RWPE1 (cell line): ENCODE results near the gene ITPKB.
A peak's percentile ranks its signal among the peaks of the same experiment; 100 is the strongest.

Source experiments
- CTCF ChIA-PET: fragments of 350-600 bp; sonication (Branson Sonifier 250); formaldehyde crosslinking; extraction: SDS; loops from one replicate; lab custom pipeline; 2021; lab: Yijun Ruan, JAX
- POLR2A ChIA-PET: fragments of 400-600 bp; formaldehyde crosslinking; extraction: SDS; loops from one replicate; lab custom pipeline; 2020; ENCODE audit warnings: antibody characterized with exemption; ENCODE audit not compliant: low non-redundant PET; lab: Yijun Ruan, JAX
- DNase-seq: peaks from one replicate; pipeline ENCODE4 v3.0.0; 2012; ENCODE audit warnings: low spot score
- H3K27ac ChIP-seq: fragments of 450-650 bp; 2 replicates; pipeline ENCODE4 v1.5.1; 2017
- TF ChIP-seq, protein P1 (sequence below): fragments of 450-650 bp; conservative IDR thresholded peaks from 2 replicates; pipeline ENCODE4 v1.5.1; 2017; ENCODE audit warnings: low read depth, mild to moderate bottlenecking

ITPKB gene

DNA sequence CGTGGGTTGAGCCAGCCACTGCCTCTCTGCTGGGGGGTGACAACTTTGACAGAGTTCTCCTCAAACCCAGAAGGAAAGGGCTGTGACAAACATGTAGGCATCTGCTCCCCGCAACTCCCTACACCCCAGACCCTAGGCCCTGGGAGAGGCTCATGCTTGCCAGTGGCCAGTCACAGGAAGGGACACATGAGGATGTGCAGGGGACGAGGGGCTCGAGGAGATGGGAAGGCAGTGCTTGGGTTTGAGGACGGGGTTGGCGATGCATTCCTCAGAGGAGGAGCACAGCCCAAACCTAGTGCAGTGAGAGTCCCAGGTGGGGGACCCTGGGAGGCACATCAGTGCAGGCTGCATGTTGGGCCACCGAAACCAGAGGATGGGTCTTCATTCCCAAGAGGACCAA is 128.4 kb downstream of the ITPKB start:
- ChIA-PET POLR2A (no interaction called here), CTCF (interaction anchor here (0.5 kb wide), 1 partner anchor 719 kb away, joined by 3 read pairs; no protein-coding TSS in a partner anchor)
- DNase-seq = no peak
- H3K27ac ChIP-seq = no peak overlapping the region
- TF ChIP-seq, protein P1, sequence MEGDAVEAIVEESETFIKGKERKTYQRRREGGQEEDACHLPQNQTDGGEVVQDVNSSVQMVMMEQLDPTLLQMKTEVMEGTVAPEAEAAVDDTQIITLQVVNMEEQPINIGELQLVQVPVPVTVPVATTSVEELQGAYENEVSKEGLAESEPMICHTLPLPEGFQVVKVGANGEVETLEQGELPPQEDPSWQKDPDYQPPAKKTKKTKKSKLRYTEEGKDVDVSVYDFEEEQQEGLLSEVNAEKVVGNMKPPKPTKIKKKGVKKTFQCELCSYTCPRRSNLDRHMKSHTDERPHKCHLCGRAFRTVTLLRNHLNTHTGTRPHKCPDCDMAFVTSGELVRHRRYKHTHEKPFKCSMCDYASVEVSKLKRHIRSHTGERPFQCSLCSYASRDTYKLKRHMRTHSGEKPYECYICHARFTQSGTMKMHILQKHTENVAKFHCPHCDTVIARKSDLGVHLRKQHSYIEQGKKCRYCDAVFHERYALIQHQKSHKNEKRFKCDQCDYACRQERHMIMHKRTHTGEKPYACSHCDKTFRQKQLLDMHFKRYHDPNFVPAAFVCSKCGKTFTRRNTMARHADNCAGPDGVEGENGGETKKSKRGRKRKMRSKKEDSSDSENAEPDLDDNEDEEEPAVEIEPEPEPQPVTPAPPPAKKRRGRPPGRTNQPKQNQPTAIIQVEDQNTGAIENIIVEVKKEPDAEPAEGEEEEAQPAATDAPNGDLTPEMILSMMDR = no peak

DNA sequence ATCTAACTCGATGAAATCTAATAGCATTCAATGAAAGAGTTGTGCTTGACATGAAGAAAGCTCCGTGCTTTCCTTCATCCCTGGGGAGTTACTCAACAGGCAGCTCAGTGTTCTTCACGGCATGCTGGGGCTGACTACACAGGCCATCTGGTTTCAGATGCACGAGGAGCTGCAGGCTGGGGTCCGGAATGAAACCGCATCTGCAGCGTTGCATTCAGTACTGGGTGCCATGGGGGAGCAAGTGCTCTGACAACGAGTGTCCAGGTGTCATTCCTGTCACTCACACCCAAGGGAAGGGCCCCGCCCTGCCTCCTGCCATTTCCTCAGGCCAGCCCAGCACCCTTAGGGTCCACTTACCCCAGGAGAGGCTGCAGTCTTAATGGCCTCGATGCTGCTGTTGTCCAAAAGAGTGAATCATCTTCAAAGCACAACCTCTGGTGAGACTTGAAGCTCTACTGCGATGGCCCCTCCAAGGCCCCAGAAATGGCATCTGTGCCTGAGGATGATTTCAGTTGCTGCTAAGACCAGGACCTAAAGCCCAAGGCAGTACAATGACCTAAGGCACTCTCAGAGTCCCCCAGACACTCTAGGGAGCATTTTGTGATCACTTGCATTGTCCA is 129.1 kb downstream of the ITPKB start:
- POLR2A ChIA-PET = no interaction called here

DNA sequence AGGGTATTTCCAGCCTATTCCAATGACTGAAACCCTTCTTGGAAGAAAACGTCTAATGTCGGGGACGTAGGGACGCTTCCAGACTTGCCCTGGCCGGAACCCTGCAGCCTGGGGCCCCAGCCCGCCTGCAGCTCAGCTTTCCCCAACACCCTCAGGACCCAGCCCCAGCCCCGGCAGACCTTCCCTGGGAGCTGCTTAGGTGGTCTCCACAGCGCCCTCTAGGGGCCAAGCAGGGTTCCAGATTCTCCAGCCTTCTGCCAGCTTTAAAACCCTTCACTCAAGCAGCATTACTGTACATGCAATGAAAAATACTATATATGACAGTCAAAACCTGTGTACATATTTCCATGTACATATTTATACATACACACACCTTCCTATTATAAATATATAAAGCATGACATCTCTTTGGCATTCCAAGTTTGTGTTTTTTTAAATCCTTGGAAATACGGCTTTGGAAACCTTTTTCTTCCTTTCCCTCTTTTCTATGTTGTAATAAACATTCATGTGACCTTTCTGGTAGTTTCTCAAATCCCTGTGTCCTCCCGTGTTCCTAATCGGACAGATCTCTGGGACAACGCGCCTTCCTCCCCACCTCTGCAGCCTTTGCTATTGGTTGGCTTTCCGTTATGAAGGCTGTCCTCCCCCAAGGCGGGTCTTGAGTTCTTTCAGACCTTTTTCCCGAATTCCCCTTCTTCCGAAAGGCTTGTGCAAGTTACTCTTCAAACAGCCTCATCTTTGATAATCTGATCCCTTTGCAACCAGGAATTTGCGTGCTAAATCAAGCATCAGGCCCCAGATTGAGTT is 130.2 kb downstream of the ITPKB start:
- no peak overlapping the region for H3K27ac ChIP-seq
- POLR2A ChIA-PET = no interaction called here
- CTCF ChIA-PET = interaction anchor here (0.6 to 1.8 kb wide), 20 partner anchors 8 to 275 kb away, joined by 3 to 9 read pairs (median 4); partner anchors contain the start of gene STUM
- DNase-seq = peak; percentile 66
- TF ChIP-seq, protein P1 = peak; percentile 73

More for the DNA sequence above, 129.1 kb downstream of the ITPKB start:
- DNase-seq = no peak
- TF ChIP-seq, protein P1 = no peak
- CTCF ChIA-PET = interaction anchor here (1.2 to 1.8 kb wide), 4 partner anchors 7 to 62 kb away, joined by 3 to 9 read pairs (median 6); partner anchors contain the start of gene STUM
- H3K27ac ChIP-seq = no peak overlapping the region

DNA sequence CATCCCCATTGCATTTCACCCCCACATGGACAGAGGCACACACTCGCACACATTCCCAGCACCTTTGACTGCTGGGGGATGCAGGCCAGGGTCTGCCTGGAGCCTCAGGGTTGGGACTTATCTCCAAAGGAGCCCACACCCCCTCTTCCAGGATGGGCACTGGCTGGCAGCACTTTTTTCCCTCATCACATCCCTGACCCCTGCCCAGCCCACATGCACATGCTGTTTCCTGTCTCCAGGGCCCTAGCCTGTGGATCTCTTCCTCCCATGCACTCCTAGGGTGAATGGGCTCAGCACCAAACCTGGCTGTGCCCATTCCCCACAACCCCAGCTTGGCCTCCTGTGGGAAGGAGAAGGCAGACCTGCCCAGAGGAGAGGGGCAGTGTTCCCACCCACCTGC is 131.3 kb downstream of the ITPKB start:
- POLR2A ChIA-PET = no interaction called here
- TF ChIP-seq, protein P1 = no peak
- no peak overlapping the region for H3K27ac ChIP-seq

DNA sequence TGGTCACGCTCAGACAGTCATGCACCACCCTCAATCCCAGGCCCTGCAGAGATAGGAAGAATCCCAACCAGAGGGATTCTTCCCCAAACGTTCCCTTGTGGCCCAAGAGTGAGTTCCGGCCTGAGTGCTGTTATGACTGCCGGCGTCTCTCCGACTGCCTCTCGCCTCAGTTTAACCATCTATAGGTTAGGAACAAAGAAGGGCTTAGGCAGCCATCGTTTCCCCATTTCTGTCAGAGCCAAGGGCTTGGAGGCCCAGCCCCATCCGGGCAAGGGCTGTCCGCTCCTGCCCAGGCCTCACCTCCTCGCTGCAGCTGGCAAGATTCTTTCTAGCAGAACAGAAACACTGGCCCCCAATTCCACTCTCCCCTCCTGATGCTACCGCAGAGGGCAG is 131.8 kb downstream of the ITPKB start:
- CTCF ChIA-PET = interaction anchor here (0.7 kb wide), 1 partner anchor 7 kb away, joined by 3 read pairs; no protein-coding TSS in a partner anchor
- no peak for DNase-seq
- POLR2A ChIA-PET = no interaction called here
- TF ChIP-seq, protein P1 = no peak
- H3K27ac ChIP-seq = no peak overlapping the region

More for the DNA sequence above, 131.3 kb downstream of the ITPKB start:
- CTCF ChIA-PET = interaction anchor here (0.5 to 1.8 kb wide), 5 partner anchors 8 to 354 kb away, joined by 3 to 9 read pairs (median 4); no protein-coding TSS in a partner anchor
- no peak for DNase-seq
